CD4-positive, alpha-beta T cell treated with Interleukin-6 for 4 hours (primary cell): Measurements from ENCODE around the gene SLC1A7.

Experiments
- DNase-seq: peaks from one replicate; pipeline ENCODE4 v3.0.0-alpha.2; 2020; ENCODE audit warnings: mixed read lengths

The SLC1A7 gene

DNA sequence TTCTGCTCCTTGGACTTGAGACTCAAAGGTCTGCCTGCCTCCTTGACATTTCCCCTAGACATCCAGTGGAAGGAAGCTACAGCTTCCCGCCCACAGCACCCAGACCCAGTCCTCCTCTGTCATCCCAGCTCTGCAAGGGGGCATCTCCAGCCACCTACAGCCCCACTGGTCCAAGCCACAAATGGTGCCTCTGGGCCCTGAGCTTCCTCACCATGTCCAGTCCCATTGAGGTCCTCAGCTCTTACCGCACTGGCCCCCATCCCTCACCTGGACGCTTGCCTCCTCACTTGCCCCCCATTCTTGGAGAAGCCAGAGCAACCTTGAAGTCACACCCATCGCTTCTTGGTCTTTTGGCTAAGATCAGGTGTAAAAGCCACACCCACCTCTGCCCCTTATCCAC is 67.2 kb downstream of the SLC1A7 start:
- no peak for DNase-seq

GRCh38 chr1:53074313-53075154 is 67.9 kb downstream of the SLC1A7 start:
- no peak for DNase-seq

DNA sequence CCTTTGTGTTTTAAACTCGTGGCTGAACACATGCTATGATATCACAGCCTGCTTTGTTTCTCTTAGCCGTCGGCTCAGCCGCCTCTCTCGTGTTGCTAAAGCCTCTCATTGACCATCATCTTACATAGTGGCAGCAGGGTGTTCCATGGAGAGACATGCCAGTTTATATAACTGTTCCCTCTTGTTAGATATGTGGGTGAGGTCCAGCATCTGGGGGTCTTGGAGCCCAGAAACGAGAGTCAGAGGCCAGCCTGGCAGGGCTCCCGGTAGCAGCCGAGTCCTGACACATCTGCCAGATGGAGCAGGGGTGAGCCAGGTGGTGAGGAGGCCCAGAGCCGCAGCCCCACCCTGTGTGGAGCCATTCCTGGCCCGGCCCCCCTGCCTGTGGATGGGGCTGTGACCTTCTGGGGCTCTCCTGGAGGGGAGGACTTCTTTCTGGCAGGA is 68.5 kb downstream of the SLC1A7 start:
- DNase-seq: no peak

DNA sequence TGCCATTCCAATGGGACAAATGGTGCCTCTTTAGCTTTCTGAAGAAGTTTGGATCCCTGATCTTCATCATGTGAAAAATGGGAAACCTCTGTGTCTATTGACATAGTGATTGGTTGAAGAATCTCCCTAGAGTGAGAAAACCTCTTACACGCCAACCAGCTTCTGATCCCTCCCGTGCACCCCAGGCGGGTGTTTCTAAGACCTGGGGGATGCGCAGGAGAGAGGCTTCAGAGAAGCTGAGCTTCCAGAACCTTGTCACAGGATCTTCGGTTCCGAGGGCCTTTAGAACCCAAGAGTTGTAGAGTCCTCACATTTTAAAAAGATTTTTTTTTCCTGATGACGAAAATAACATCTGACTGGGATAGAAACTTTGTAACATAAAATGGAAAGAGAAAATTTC is 69.2 kb downstream of the SLC1A7 start:
- DNase-seq: no peak

DNA sequence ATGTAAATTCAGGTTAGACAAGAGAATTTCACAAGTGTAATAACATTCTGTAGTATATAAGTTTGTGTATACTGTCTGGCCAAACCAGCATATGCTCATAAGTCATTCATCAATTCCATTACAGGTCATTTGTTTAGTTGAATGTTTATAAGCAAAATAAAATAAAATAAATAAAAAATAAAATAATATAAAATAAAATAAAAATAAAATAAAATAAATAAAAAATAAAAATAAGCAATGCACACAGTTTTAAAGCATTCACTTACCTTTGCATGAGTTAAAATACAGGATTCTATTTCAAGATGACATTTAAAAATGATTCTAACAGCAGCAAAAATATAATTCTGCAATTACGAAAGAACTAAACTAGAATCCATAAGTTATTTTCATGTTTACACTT is 70.5 kb downstream of the SLC1A7 start:
- no peak for DNase-seq

DNA sequence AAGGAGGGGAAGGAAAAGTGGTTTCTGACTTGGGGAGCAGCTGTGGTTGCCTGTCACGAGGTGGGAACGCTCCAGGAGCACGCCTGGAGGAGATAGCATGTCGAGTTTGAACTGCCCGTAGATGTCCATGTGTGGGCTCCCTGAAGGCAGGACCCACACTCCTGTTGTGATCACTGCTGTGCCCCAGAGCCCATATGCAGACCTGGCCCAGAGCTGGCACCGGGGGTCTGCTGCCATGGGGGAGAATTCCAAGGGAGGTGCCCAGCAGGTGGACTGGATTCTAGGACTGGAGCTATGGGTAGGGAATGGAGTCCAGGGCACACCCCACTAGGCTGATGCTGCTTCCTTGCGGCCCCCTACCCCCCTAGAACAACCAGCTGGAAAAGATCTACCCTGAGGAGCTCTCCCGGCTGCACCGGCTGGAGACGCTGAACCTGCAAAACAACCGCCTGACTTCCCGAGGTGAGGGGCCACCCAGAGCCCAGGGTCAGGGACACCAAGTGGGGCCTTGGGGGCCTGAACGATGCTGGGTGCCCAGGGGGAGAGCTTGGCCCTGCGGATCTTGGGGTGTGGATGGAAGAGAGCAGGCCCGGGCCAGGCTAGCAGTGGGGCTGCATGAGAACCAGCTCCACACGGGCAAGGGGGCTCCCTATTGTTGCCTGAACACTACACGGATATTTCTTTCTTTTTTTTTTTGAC is 71.1 kb downstream of the SLC1A7 start:
- DNase-seq: no peak

DNA sequence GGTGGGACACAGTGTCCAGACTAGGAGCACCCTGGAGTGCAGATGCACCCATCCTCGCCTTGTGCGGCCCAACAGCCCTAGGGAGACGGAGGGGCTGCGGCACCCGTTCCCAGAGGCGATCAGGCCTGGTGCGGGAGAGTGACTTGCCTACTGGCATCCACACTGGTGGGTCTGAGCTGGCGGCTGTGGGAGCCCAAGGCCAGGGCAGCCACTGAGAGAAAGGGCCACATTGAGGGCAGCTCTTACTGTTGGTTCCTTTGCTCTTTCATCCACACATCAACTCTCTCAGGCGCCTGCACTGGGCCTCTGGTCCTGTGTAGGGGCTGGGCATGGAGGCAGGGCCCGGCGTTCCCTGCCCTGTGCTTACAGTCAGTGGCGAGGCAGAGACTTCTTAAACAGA is 71.8 kb downstream of the SLC1A7 start:
- DNase-seq: no peak

DNA sequence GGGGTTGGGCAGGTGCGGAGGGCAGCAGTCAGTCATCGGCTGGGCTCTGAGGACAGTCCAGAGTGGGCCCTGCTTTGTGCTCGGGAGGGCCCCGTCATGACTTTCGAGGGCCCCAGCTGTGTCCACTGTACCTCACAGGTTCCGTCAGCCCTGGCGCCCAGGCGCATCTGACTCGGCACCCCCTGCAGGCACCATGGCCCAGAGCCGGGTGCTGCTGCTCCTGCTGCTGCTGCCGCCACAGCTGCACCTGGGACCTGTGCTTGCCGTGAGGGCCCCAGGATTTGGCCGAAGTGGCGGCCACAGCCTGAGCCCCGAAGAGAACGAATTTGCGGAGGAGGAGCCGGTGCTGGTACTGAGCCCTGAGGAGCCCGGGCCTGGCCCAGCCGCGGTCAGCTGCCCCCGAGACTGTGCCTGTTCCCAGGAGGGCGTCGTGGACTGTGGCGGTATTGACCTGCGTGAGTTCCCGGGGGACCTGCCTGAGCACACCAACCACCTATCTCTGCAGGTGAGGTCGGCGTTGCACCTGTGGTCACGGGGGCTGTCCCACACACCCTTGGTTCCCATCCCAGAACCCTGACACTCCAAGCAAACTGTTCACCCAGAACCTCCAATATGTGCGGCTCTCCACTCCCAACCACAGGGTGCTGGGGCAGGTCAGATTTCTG is 72.6 kb downstream of the SLC1A7 start:
- DNase-seq: no peak

DNA sequence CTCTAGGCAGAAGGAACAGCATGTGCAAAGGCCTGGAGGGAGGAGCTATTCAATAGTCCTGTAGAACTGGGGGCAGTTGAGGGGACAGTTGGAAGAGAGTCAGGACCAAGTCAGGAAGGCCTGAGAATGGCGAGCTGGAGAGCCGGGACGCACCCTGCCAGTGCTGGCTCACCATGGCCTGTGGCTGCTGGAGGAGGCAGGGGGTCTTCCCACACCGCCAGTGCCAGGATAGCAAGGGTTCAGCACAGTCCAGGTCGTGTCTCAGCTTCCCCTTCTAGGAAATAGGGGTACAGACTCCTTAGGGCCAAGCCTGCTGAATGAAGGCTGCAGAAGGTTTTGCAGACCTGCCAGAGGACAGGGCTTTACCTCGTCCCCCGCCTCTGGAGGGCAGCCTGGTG is 73.2 kb downstream of the SLC1A7 start:
- DNase-seq: no peak

DNA sequence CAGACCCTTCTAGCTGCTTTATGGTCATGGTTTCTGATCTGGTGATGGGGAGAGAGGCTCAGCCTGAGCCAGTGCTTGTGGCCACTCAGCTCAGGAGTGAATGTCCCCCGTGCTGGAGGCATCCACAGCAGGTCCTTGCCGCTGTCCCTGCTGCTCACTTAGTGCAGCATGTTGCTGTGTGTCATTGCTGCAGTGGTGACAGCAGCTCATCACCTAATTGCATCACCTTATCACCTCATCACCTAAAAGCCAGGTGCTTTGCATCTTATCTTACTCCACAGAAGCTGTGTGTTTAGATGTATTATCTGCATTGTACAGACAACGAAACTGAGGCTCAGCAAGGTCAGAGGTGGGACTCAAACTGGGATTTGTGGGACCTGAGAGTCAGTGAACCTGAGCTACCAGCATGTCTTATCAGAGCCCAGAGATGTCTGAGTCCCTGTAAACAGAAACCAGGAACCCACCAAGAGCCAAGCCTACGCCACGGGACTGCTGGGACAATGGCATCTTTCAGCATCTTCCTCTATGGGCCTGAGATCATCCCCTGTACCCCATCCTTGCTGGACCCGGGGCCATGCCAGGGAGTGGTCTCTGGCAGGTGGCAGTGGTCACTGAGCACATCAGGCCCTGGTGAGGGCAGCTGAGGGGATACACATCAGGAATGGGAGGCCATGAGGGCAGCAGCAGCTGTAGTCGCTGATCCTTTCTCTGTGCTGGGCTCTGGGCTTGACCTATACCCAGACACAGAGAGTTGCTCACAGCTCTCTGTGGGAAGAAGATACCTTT is 73.9 kb downstream of the SLC1A7 start:
- DNase-seq: no peak

- DNase-seq: no peak
These were observed 74.6 kb downstream of the SLC1A7 start for GRCh38 chr1:53067886-53068285.

DNA sequence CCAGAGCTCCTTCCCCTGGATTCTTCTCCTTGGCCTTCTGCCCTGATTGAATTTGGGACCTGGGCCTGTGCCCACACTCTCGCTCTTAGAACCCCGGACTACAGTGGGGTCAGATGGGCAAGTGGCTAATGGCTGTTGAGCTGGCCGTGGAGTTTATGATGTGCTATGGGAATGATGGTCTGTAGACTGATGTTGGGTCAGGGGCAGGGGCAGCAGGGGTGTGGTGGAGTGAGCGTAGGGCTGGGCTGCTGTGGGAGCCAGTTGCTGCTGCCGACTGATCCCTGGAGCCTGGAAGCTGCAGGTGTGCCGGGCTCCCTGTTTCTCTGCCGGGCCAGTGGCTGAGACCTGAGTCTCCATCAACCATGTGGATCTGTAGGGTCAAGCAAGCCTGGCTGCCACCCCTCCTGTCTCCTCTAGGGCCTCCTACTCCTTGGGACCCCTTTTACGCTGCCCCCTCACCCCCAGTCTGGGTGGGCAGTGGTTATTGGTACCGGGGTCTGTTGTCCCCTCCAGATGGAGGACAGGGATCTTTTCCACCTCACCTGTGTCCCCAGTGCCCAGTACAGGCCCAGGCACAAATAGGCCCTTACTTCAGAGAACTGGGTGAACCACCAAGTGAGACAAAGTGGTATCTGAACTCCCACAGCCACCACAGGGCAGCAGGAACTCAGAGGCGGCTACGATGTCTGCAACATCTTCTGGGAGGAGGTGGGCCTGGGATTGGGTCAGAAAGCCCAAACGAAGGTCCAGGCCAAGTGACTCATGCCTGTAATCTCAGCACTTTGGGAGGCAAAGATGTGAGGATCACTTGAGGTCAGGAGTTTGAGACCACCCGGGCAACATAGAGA is 75.3 kb downstream of the SLC1A7 start:
- DNase-seq: no peak

DNA sequence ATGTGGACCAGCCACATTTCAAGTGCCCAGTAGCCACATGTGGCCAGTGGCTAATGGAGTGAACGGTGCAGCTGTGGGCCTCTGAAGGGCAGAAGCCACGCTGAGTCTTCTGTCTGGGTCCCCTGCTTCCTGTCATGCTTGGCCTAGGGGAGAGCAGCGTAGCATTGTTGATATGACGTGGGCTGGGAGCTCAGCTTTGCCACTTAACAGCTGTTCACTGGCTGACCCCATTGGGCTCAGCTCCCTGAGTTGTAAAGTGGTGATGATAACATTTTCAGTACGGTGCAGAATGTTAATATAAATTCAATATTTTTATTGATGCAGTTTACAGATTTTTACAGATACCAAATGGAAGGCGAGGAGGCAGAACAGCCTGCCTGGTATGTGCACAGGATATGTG is 76.0 kb downstream of the SLC1A7 start:
- DNase-seq: no peak

GRCh38 chr1:53065391-53065790 is 77.0 kb downstream of the SLC1A7 start:
- DNase-seq: no peak

DNA sequence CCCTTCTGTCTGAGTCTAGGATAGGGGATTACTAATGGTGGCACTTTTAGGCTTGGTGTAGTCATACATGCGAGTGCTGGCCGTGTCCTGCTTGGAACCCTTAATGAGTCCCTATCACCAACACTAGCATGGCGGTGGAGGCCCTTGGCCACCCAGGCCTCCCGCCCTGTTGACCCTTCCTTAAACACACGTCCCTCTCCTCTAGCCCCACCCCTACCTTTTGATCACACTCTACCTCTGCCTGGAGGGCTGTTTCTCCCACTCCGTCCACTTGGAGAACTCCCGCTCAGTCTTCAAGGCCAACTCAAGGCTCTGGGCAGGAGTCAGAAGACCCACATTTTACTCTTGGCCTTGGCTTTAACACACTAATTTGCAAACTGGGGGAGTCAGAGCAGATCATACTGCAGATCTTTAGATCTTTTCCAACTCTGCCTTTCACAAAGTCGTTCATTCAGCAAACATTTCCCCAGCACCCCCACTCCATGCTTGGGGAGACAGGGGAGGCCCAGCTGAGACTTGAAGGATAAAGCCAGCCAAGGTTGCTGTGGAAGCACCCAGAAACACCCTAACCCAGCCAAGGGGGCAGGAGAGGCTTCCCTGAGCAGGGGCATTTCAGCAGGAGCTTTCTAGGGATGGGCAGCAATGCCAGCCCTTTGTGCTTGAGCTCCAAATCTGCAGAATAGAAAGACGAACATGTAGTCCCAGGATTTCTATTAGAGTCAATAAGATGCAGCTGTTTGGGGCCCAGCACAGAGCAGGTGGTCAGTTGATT is 78.5 kb downstream of the SLC1A7 start:
- no peak for DNase-seq

- no peak for DNase-seq
These were observed 79.5 kb downstream of the SLC1A7 start for GRCh38 chr1:53062708-53063591.

DNA sequence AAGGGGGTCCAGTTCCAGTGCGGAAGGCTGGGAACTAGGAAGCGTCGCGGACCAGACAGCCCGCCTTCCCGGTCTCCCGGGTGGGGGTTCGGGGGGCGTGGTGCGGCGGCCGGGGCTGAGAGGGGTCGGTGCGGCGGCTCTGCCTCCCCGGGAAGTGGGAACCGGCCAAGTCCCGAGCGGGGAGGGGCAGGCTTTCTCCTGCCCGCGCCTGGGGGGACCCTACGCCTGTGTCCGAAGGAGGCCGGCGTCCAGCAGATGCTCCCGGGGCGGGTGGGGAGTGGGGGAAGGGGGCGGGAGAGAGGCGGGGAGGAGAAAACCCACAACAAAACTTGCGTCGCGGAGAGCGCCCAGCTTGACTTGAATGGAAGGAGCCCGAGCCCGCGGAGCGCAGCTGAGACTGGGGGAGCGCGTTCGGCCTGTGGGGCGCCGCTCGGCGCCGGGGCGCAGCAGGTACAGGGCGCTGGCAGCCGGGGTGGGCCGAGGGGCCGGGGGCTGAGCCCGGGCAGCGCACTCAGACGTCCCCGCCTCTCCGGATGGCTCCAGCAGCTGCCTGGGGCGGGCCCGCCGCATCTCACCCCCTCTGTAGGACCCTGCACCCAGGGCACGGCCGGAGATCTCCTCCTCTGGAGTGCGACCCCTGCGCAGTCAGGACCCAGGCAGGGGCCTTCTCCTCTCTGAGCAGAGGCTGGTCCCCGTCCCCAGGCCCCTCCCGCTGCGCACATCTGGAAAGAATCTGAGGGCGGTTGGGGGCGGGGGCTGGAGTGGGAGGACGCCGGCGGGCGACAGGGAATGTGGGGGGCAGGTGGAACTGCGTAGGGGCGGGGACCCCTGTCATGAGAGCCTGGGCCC is 80.4 kb downstream of the SLC1A7 start, which contains the start of gene PODN:
TSS of gene PODN (plus strand) at position 355 of the 849 bp plus-strand sequence. CDS start 7,643 bp downstream, outside the sequence.
- DNase-seq: no peak

DNA sequence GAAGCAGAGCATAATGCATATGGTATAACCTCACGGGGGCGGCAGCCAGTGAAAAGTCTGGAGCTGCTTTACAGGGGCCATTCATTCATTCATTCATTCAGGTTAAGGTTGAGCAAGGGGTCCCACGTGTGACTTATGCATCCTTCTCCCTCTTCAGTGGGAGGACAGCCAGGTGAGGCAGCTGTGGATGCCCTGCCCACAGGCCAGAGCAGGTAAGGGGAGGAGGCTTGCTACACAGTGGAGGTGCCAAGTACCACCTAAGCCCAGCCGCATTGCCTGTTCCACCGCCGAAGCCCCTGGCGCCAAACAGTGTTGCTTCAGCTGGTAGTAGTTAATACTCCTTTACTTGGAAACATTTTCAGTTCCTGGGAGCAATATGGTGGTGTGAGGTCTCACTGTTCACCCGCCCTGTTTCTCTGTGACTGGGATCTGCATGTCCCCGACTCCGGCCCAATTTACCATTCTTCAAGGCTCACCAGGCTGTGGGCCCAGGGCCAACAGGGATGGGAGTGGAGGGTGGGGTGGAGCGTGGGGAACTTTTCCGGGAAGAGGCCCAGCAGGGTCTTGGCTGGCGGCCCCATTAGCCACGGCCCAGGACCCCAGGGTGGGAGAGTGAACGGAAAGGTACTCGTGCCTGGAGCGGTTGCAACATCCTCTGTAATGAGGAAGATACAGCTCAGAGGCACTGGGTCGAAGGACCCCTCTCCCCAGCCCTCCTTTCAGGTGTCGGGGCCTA is 81.1 kb downstream of the SLC1A7 start:
- no peak for DNase-seq
